ENCODE results near the gene PASK.
"Not testable (repeated sequence)": the region's sequence is repeated elsewhere in the genome, so short reads cannot be mapped to it uniquely, and the experiment has no call there.

PASK gene

DNA sequence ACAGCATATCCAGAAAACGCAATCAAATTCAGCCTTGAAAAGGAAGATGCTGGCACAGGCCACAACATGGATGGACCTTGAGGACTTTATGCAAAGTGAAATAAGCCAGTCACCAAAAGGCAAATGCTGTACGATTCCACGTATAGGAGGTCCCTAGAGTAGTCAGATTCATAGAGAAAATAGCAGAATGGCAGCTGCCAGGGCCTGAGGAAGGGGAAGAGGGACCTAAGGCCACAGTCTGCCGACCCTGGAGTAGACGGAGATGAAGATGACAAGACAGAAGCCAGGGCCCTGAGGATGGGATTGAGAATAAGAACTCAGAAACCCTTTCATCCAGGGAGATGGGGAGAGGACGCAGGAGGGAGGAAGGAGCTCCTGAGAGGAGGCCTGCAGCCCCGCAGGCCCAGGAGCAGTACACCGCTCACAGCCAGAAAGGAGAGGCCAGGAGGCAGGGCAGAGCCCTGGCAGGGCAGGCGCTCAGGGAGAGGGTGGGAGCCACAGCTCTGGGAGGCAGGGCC lies 39.1 kb downstream of the PASK start:
- in situ Hi-C loops (cut with HindIII; ENCODE audit: low pct_ligation_motif_present, low sequenced_read_pairs) = no loop called here
- no peaks in the 10 kb centered on the region for H3K36me3 ChIP-seq (replicated peaks)
- H3K27me3 ChIP-seq (replicated peaks) = no peaks in the 10 kb centered on the region
- H3K27ac ChIP-seq = no peak overlapping the region
- TF ChIP-seq, protein P1, sequence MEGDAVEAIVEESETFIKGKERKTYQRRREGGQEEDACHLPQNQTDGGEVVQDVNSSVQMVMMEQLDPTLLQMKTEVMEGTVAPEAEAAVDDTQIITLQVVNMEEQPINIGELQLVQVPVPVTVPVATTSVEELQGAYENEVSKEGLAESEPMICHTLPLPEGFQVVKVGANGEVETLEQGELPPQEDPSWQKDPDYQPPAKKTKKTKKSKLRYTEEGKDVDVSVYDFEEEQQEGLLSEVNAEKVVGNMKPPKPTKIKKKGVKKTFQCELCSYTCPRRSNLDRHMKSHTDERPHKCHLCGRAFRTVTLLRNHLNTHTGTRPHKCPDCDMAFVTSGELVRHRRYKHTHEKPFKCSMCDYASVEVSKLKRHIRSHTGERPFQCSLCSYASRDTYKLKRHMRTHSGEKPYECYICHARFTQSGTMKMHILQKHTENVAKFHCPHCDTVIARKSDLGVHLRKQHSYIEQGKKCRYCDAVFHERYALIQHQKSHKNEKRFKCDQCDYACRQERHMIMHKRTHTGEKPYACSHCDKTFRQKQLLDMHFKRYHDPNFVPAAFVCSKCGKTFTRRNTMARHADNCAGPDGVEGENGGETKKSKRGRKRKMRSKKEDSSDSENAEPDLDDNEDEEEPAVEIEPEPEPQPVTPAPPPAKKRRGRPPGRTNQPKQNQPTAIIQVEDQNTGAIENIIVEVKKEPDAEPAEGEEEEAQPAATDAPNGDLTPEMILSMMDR (IDR thresholded peaks at IDR 0.05; ENCODE audit: low read depth, low read length, missing control alignments) = no peak
- no peak overlapping the region for H3K4me3 ChIP-seq (ENCODE audit: low read depth, low read length)
- no peak for DNase-seq

- DNase-seq = no peak
- no peak overlapping the region for H3K27ac ChIP-seq
- H3K36me3 ChIP-seq (replicated peaks) = no peaks in the 10 kb centered on the region
- H3K27me3 ChIP-seq (replicated peaks) = no peaks in the 10 kb centered on the region
- in situ Hi-C loops (cut with HindIII; ENCODE audit: low pct_ligation_motif_present, low sequenced_read_pairs) = no loop called here
- TF ChIP-seq, protein P1 (IDR thresholded peaks at IDR 0.05; ENCODE audit: low read depth, low read length, missing control alignments) = no peak
- H3K4me3 ChIP-seq (ENCODE audit: low read depth, low read length) = no peak overlapping the region
Observed at GRCh38 chr2:241109210-241110088, 39.8 kb downstream of the PASK start.

GRCh38 chr2:241108271-241109209 lies 40.7 kb downstream of the PASK start:
- no peaks in the 10 kb centered on the region for H3K27me3 ChIP-seq (replicated peaks)
- H3K36me3 ChIP-seq (replicated peaks) = no peaks in the 10 kb centered on the region
- H3K27ac ChIP-seq = no peak overlapping the region
- no peak overlapping the region for H3K4me3 ChIP-seq (ENCODE audit: low read depth, low read length)
- TF ChIP-seq, protein P1 (IDR thresholded peaks at IDR 0.05; ENCODE audit: low read depth, low read length, missing control alignments) = no peak
- no peak for DNase-seq
- in situ Hi-C loops (cut with HindIII; ENCODE audit: low pct_ligation_motif_present, low sequenced_read_pairs) = no loop called here

- in situ Hi-C loops (cut with HindIII; ENCODE audit: low pct_ligation_motif_present, low sequenced_read_pairs) = no loop called here
- H3K27ac ChIP-seq = no peak overlapping the region
- TF ChIP-seq, protein P1 (IDR thresholded peaks at IDR 0.05; ENCODE audit: low read depth, low read length, missing control alignments) = no peak
- no peak overlapping the region for H3K4me3 ChIP-seq (ENCODE audit: low read depth, low read length)
- no peaks in the 10 kb centered on the region for H3K36me3 ChIP-seq (replicated peaks)
- no peak for DNase-seq
- no peaks in the 10 kb centered on the region for H3K27me3 ChIP-seq (replicated peaks)
Observed at GRCh38 chr2:241107031-241107783, 42.1 kb downstream of the PASK start.

DNA sequence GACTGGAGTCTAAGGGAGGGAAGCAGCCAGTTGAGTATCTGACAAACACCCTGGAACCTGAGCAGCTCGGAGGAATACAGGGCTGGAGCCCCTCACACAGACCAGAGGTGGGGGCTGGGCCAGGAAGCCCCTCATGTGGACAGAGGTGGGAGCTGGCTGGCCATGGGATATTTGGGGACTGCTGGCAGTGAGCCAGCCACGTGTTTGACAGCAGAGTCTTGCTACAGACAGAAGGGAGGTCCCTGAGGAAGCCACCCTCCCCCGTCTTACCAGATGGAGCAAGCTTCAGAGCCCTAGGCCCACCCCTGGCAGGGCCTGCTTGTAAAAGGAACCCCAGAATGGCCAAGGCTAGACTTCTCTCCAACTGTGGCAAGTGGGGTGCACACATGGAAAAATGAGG lies 43.6 kb downstream of the PASK start:
- TF ChIP-seq, protein P1 (IDR thresholded peaks at IDR 0.05; ENCODE audit: low read depth, low read length, missing control alignments) = no peak
- DNase-seq = no peak
- Histone ChIP-seq H3K27me3 (replicated peaks) (no peaks in the 10 kb centered on the region), H3K36me3 (replicated peaks) (no peaks in the 10 kb centered on the region), H3K4me3 (ENCODE audit: low read depth, low read length) (no peak overlapping the region), H3K27ac (no peak overlapping the region)
- in situ Hi-C loops (cut with HindIII; ENCODE audit: low pct_ligation_motif_present, low sequenced_read_pairs) = no loop called here

DNA sequence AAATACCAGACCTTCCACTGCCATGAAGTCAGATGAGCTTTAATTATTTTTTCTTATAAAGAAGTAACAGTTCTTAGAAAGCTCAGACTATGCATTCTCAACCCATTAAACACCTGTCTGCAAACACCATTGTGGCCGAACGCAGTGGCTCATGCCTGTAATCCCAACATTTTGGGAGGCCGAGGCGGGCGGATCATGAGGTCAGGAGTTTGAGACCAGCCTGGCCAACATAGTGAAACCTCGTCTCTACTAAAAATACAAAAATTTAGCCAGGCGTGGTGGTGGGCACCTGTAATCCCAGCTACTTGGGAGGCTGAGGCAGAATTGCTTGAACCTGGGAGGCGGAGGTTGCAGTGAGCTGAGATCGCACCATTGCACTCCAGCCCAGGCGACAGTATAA lies 44.7 kb downstream of the PASK start:
- DNase-seq; H3K27ac ChIP-seq; H3K27me3 ChIP-seq (replicated peaks): not testable (repeated sequence)

More for the DNA sequence above, 44.7 kb downstream of the PASK start:
- H3K4me3 ChIP-seq (ENCODE audit: low read depth, low read length); H3K36me3 ChIP-seq (replicated peaks); in situ Hi-C loops (cut with HindIII; ENCODE audit: low pct_ligation_motif_present, low sequenced_read_pairs): not testable (repeated sequence)
